Stimulated activated CD8-positive, alpha-beta memory T cell treated with anti-CD3 and anti-CD28 coated beads, Interleukin-7, amount 100 ng/mL, for 24 hours (primary cell): ENCODE measurements around the gene GSKIP.

ENCODE experiments used
- DNase-seq: peaks from one replicate; pipeline ENCODE4 v3.0.0-alpha.2; 2020; ENCODE audit warnings: low read depth

GSKIP gene

DNA sequence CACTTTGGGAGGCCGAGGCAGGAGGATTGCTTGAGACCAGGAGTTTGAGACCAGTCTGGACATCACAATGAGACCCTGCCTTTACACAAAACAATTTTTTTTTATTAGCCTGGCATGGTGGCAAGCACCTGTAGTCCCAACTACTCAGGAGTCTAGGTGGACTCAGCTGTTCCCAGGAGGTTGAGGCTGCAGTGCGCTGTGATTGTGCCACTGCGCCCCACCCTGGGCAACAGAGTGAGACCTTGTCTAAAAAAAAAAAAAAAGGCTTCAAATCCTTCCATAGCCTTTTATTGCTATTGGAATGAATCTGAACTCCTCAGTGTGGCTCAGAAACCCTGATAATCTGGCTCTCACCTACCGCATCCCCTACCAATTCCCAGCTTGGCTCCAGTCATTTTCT, 54.7 kb downstream of the GSKIP start:
- no peak for DNase-seq

- no peak for DNase-seq
Observed at GRCh38 chr14:96421236-96421635, 57.9 kb downstream of the GSKIP start.

- no peak for DNase-seq
Observed at GRCh38 chr14:96422992-96423391, 59.7 kb downstream of the GSKIP start.

GRCh38 chr14:96423446-96424108, 60.3 kb downstream of the GSKIP start:
- no peak for DNase-seq

DNA sequence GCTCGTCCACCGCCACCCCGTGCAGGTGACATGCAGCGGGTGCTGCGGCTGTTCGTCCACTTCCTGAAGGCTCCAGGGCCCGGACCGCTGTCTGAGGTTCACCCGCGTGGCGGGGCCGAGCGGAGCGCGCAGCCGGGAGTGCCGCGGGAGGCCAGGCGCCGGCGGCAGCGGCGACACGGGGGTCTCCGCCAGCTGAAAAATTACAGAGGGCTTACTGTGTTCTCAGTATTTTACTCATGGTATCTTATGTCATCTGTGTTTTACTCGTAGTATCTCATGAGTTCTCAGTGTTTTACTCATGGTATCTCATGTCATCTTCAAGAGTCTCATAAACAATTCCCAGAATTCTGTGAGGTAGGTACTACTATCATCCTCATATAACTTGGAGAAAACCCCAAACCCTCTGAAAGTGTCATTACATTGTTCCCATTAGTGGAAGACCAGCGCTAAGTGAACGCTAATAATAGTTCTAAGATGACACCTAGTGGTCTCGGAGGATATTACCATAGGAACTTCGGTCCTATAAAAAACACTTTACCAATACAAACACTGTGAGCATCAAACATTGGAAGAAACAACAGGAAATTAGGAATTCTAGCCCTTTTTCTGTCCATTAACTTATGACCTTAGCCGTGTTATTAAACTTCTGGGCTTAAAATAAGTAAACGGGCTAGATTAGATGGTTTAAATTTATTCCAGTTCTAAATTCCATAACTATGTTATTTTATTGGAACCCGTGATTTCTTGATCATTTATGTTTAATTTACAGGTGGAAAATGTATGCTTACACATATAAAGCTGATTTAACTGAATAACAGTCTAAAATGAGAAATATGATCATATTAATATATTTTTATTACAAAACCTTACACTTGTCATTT, 61.0 kb downstream of the GSKIP start:
- no peak for DNase-seq

DNA sequence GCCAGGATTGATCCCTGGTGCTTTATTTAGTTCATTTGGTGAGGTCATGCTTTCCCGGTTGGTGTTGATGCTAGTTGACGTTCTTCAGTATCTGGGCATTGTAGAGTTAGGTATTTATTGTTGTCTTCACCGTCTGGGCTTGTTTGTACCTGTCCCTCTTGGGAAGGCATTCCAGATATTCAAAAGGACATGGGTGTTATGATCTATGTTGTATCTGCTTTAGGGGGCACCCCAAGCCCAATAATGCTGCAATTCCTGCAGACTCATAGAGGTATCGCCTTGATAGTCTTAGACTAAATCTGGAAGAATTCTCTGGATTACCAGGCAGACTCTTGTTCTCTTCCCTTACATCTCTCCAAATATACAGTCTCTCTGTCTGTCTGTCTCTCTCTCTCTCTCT, 70.7 kb downstream of the GSKIP start:
- DNase-seq = no peak
